ENCODE data around the gene P4HA1.
"Not testable (repeated sequence)": the region's sequence is repeated elsewhere in the genome, so short reads cannot be mapped to it uniquely, and the experiment has no call there.

Gene P4HA1

DNA sequence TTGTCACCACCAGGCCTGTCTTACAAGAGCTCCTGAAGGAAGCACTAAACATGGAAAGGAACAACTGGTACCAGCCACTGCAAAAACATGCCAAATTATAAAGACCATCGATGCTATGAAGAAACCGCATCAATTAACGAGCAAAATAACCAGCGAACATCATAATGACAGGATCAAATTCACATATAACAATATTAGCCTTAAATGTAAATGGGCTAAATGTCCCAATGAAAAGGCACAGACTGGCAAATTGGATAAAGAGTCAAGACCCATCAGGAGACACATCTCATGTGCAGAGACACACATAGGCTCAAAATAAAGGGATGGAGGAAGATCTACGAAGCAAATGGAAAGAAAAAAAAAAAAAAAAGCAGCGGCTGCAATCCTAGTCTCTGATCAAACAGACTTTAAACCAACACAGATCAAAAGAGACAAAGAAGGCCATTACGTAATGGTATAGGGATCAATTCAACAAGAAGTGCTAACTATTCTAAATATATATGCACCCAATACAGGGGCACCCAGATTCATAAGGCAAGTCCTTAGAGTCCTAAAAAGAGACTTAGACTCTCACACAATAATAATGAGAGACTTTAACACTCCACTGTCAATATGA lies 73.1 kb downstream of the P4HA1 start:
- H3K9ac ChIP-seq (ENCODE audit: low read length); H3K4me3 ChIP-seq (ENCODE audit: low read length); H3K9me3 ChIP-seq (ENCODE audit: control insufficient read depth, low read length); H3K4me1 ChIP-seq (ENCODE audit: control insufficient read depth, insufficient read depth, low read length); H3K36me3 ChIP-seq (ENCODE audit: control insufficient read depth, insufficient read depth, low read length); H3K27me3 ChIP-seq (ENCODE audit: control insufficient read depth, insufficient read depth, low read length): not testable (repeated sequence)

DNA sequence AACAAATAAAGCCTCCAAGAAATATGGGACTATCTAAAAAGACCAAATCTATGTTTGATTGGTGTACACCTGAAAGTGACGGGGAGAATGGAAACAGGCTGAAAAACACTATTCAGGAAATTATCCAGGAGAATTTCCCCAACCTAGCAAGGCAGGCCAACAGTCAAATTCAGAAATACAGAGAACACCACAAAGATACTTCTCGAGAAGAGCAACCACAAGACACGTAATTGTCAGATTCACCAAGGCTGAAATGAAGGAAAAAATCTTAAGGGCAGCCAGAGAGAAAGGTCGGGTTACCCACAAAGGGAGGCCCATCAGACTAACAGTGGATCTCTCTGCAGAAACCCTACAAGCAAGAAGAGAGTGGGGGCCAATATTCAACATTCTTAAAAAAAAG lies 73.7 kb downstream of the P4HA1 start:
- not testable (repeated sequence) for H3K36me3 ChIP-seq (ENCODE audit: control insufficient read depth, insufficient read depth, low read length); H3K4me3 ChIP-seq (ENCODE audit: low read length); H3K9me3 ChIP-seq (ENCODE audit: control insufficient read depth, low read length); H3K4me1 ChIP-seq (ENCODE audit: control insufficient read depth, insufficient read depth, low read length); H3K9ac ChIP-seq (ENCODE audit: low read length); H3K27me3 ChIP-seq (ENCODE audit: control insufficient read depth, insufficient read depth, low read length)

DNA sequence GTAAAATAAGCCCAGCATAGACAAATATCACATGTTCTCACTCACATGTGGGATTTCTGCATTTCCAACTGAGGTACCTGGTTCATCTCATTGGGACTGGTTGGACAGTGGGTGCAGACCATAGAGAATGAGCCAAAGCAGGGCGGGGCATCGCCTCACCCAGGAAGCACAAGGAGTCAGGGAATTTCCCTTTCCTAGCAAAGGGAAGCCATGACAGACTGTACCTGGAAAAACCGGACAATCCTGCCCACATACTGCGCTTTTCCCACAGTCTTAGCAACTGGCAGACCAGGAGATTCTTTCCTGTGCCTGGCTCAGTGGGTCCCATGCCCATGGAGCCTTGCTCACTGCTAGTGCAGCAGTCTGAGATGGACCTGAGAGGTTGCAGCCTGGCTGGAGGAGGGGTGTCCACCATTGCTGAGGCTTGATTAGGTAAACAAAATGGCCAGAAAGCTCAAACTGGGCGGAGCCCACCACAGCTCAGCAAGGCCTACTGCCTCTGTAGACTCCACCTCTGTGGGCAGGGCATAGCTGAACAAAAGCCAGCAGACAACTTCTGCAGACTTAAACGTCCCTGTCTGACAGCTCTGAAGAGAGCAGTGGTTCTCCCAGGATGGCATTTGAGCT lies 75.0 kb downstream of the P4HA1 start:
- H3K9me3 ChIP-seq (ENCODE audit: control insufficient read depth, low read length); H3K9ac ChIP-seq (ENCODE audit: low read length); H3K36me3 ChIP-seq (ENCODE audit: control insufficient read depth, insufficient read depth, low read length); H3K4me1 ChIP-seq (ENCODE audit: control insufficient read depth, insufficient read depth, low read length); H3K27me3 ChIP-seq (ENCODE audit: control insufficient read depth, insufficient read depth, low read length); H3K4me3 ChIP-seq (ENCODE audit: low read length): not testable (repeated sequence)

DNA sequence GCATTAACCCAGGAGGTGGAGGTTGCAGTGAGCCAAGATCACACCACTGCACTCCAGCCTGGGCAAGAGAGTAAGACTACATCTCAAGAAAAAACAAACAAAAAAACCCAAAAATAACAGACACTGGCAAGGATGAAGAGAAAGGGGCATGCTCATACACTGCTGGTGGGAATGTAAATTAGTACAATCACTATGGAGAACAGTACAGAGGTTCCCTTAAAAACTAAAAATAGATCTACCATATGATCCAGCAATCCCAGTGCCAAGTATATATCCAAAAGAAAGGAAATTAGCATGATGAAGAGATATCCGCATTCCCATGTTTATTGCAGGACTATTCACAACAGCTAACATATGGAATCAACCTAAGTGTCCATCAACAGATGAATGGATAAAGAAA lies 75.6 kb downstream of the P4HA1 start:
- H3K4me1 ChIP-seq (ENCODE audit: control insufficient read depth, insufficient read depth, low read length), result no peaks in the 10 kb centered on the region
- H3K9ac ChIP-seq (ENCODE audit: low read length), result no peak overlapping the region
- no peaks in the 10 kb centered on the region for H3K9me3 ChIP-seq (ENCODE audit: control insufficient read depth, low read length)
- no peaks in the 10 kb centered on the region for H3K36me3 ChIP-seq (ENCODE audit: control insufficient read depth, insufficient read depth, low read length)
- no peaks in the 10 kb centered on the region for H3K27me3 ChIP-seq (ENCODE audit: control insufficient read depth, insufficient read depth, low read length)
- no peak overlapping the region for H3K4me3 ChIP-seq (ENCODE audit: low read length)

DNA sequence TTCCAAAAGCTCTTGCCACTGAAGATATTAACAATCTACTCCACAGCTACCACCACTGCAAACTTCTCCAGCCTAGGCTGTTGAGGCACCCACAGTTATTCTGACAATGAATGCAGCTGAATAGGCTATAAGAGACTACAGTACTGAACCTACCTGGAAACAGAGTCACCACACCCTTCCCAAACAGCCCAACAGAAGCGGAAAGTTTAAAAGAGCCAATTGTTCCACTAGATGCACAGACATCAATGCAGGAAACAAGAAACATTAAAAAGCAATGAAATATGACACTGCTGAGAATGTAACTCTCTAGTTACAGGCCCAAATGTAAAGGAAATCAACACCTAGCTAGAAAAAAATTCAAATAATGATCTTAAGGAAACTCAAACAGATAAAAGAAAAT lies 77.6 kb downstream of the P4HA1 start:
- Histone ChIP-seq H3K36me3 (ENCODE audit: control insufficient read depth, insufficient read depth, low read length) (no peaks in the 10 kb centered on the region), H3K9ac (ENCODE audit: low read length) (no peak overlapping the region), H3K9me3 (ENCODE audit: control insufficient read depth, low read length) (no peaks in the 10 kb centered on the region), H3K4me3 (ENCODE audit: low read length) (no peak overlapping the region), H3K27me3 (ENCODE audit: control insufficient read depth, insufficient read depth, low read length) (no peaks in the 10 kb centered on the region), H3K4me1 (ENCODE audit: control insufficient read depth, insufficient read depth, low read length) (no peaks in the 10 kb centered on the region)

DNA sequence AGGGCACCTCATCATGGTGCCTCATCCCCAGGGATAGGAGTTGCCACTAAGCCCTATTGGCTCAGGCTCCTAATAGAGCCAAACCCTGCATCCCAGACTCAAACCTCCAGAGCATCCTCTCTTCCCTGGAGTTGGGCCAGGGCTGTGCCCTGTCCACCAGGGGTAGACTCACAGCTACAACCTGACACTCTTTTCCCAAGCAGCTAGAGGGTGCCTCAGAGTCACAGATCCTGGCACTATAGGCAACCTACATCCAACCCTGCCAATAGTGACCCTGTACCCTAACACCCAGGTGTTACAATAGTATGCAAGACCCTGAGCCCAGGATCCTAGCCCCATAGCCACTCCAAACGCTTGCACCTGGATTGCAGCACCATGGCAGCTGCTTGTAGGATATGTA lies 78.0 kb downstream of the P4HA1 start:
- Histone ChIP-seq H3K27me3 (ENCODE audit: control insufficient read depth, insufficient read depth, low read length) (no peaks in the 10 kb centered on the region), H3K9ac (ENCODE audit: low read length) (no peak overlapping the region), H3K4me3 (ENCODE audit: low read length) (no peak overlapping the region), H3K36me3 (ENCODE audit: control insufficient read depth, insufficient read depth, low read length) (no peaks in the 10 kb centered on the region), H3K4me1 (ENCODE audit: control insufficient read depth, insufficient read depth, low read length) (no peaks in the 10 kb centered on the region), H3K9me3 (ENCODE audit: control insufficient read depth, low read length) (no peaks in the 10 kb centered on the region)

DNA sequence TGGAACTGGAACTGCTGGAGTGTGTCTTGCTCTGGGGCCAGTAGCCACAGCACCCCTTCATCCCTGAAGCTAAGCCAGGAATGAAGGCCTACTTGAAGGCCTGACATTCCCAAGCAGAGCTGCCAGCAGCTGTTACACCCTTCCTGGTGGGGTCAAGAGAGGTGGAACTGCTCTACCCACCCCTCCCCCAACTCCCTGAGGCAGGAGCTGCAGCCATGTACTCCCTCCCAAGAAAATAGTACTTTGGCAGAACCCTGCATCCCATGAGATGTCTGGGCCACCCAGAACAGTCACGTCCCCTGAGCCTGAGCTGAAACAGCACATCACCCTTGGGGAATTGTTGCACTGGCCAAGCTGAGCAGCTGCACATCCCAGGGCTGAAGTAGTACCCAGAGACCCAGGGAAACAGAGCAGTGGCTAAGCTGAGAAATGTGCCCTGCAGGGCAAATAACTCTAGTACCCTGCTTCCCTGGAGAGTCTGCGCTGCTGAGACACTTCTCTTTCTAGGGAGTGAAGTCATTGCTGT lies 78.6 kb downstream of the P4HA1 start:
- no peak overlapping the region for H3K4me3 ChIP-seq (ENCODE audit: low read length)
- no peak overlapping the region for H3K9ac ChIP-seq (ENCODE audit: low read length)
- H3K4me1 ChIP-seq (ENCODE audit: control insufficient read depth, insufficient read depth, low read length), result no peaks in the 10 kb centered on the region
- H3K36me3 ChIP-seq (ENCODE audit: control insufficient read depth, insufficient read depth, low read length), result no peaks in the 10 kb centered on the region
- no peaks in the 10 kb centered on the region for H3K9me3 ChIP-seq (ENCODE audit: control insufficient read depth, low read length)
- H3K27me3 ChIP-seq (ENCODE audit: control insufficient read depth, insufficient read depth, low read length), result no peaks in the 10 kb centered on the region

DNA sequence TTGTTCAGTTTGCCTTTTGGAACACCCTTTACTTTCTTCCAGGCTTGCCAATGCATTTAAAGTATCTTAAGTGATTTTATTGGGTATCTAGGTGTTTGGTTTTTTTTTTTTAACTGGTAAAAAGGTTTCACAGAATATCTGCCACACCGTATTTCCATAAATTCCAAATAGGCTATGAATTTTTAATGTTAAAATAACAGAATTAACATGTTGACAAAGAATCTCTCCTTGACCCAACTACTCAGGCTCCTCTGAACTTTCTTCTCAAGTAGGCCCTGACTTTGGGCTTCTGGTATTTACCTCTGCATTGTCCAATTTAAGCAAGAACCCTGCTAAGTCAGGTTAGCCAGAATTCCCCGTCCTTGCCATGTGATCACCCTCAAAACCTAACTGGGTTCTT lies 80.9 kb downstream of the P4HA1 start:
- H3K4me1 ChIP-seq (ENCODE audit: control insufficient read depth, insufficient read depth, low read length), result no peaks in the 10 kb centered on the region
- H3K27me3 ChIP-seq (ENCODE audit: control insufficient read depth, insufficient read depth, low read length), result no peaks in the 10 kb centered on the region
- H3K9ac ChIP-seq (ENCODE audit: low read length), result no peak overlapping the region
- H3K36me3 ChIP-seq (ENCODE audit: control insufficient read depth, insufficient read depth, low read length), result no peaks in the 10 kb centered on the region
- H3K9me3 ChIP-seq (ENCODE audit: control insufficient read depth, low read length), result no peaks in the 10 kb centered on the region
- H3K4me3 ChIP-seq (ENCODE audit: low read length), result no peak overlapping the region

DNA sequence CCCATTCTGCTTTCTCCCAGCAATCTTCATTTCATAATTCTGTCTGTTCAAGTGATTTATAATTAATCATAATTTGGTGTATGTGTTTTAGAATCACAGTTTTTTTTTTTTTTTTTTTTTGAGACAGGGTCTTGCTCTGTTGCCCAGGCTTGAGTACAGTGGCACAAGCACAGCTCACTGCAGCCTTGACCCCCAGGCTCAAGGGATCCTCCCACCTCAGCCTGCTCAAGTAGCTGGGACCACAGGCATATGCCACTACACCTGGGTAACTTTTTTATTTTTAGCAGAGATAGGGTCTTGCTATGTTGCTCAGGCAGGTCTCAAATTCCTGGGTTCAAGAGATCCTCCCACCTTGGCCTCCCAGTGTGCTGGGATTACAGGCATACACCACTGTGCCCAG lies 92.8 kb downstream of the P4HA1 start:
- H3K27me3 ChIP-seq (ENCODE audit: control insufficient read depth, insufficient read depth, low read length), result no peaks in the 10 kb centered on the region
- no peaks in the 10 kb centered on the region for H3K4me1 ChIP-seq (ENCODE audit: control insufficient read depth, insufficient read depth, low read length)
- no peaks in the 10 kb centered on the region for H3K9me3 ChIP-seq (ENCODE audit: control insufficient read depth, low read length)
- H3K4me3 ChIP-seq (ENCODE audit: low read length), result no peak overlapping the region
- H3K9ac ChIP-seq (ENCODE audit: low read length), result no peak overlapping the region
- no peaks in the 10 kb centered on the region for H3K36me3 ChIP-seq (ENCODE audit: control insufficient read depth, insufficient read depth, low read length)

DNA sequence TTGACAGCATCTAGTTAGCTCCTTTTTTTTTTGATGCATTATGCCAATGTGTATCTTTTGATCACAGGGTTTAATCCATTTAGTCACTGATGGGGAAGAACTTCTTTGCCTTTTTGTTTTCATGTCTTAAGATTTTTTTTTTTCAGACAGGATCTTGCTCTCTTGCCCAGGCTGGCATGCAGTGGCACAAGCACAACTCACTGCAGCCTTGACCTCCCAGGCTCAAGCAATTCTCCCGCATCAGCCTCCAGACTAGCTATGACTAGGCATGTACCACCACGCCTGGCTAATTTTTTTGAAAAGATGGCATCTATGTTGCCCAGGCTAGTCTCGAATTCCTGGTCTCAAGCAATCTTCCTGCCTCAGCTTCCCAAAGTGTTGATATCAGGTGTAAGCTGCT lies 95.7 kb downstream of the P4HA1 start:
- Histone ChIP-seq H3K4me3 (ENCODE audit: low read length) (no peak overlapping the region), H3K9ac (ENCODE audit: low read length) (no peak overlapping the region), H3K36me3 (ENCODE audit: control insufficient read depth, insufficient read depth, low read length) (no peaks in the 10 kb centered on the region), H3K27me3 (ENCODE audit: control insufficient read depth, insufficient read depth, low read length) (no peaks in the 10 kb centered on the region), H3K4me1 (ENCODE audit: control insufficient read depth, insufficient read depth, low read length) (no peaks in the 10 kb centered on the region), H3K9me3 (ENCODE audit: control insufficient read depth, low read length) (no peaks in the 10 kb centered on the region)

DNA sequence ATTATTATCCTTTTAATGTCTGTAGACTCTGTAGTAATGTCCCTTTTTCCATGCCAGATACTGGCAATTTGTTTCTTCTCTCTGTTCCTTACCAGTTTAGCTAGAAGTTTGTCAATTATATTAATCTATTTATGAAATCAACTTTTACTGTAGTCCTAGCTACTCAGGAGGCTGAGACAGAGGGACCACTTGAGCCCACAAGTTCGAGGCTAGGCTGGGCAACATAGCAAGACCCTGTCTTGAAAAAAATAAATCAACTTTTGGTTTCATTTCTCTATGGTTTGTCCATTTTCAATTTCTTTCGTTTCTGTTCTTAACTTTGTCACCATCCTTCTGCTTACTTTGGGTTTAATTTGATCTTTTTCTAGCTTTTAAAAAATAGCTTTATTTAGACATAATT lies 99.6 kb downstream of the P4HA1 start:
- Histone ChIP-seq H3K36me3 (ENCODE audit: control insufficient read depth, insufficient read depth, low read length) (no peaks in the 10 kb centered on the region), H3K4me1 (ENCODE audit: control insufficient read depth, insufficient read depth, low read length) (no peaks in the 10 kb centered on the region), H3K9ac (ENCODE audit: low read length) (no peak overlapping the region), H3K27me3 (ENCODE audit: control insufficient read depth, insufficient read depth, low read length) (no peaks in the 10 kb centered on the region), H3K4me3 (ENCODE audit: low read length) (no peak overlapping the region), H3K9me3 (ENCODE audit: control insufficient read depth, low read length) (no peaks in the 10 kb centered on the region)

DNA sequence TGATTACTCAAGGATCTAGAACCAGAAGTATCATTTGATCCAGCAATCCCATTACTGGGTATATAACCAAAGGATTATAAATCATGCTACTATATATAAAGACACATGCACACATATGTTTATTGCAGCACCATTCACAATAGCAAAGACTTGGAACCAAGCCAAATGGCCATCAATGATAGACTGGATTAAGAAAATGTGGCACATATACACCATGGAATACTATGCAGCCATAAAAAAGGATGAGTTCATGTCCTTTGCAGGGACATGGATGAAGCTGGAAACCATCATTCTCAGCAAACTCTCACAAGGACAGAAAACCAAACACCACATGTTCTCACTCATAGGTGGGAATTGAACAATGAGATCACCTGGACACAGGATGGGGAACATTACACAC lies 101.2 kb downstream of the P4HA1 start:
- not testable (repeated sequence) for H3K9ac ChIP-seq (ENCODE audit: low read length); H3K9me3 ChIP-seq (ENCODE audit: control insufficient read depth, low read length); H3K36me3 ChIP-seq (ENCODE audit: control insufficient read depth, insufficient read depth, low read length); H3K27me3 ChIP-seq (ENCODE audit: control insufficient read depth, insufficient read depth, low read length); H3K4me1 ChIP-seq (ENCODE audit: control insufficient read depth, insufficient read depth, low read length); H3K4me3 ChIP-seq (ENCODE audit: low read length)

DNA sequence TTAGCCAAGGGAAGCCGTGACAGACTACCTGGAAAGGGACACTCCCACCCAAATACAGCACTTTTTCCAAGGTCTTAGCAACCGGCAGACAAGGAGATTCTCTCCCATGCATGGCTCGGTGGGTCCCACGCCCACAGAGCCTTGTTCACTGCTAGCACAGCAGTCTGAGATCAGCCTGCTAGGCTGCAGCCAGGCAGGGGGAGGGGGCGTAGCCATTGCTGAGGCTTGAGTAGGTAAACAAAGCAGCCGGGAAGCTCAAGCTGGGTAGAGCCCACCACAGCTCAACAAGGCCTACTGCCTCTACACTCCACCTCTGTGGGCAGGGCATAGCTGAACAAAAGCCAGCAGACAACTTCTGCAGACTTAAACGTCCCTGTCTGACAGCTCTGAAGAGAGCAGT lies 106.9 kb downstream of the P4HA1 start:
- H3K9ac ChIP-seq (ENCODE audit: low read length); H3K4me1 ChIP-seq (ENCODE audit: control insufficient read depth, insufficient read depth, low read length); H3K36me3 ChIP-seq (ENCODE audit: control insufficient read depth, insufficient read depth, low read length); H3K4me3 ChIP-seq (ENCODE audit: low read length); H3K9me3 ChIP-seq (ENCODE audit: control insufficient read depth, low read length); H3K27me3 ChIP-seq (ENCODE audit: control insufficient read depth, insufficient read depth, low read length): not testable (repeated sequence)
